Activated T-cell treated with anti-CD3 and anti-CD28 coated beads, Interleukin-2, amount 50 U/mL, for 4 hours (primary cell): Measurements from ENCODE around the gene FAM131B. TPM values are rescaled to one million over a fixed set of nuclear protein-coding genes. Genes with fewer than 3 reads are reported as not detected.

Source experiments
- ATAC-seq, 2 donors: fragments of 200-7000 bp; cut with Tn5 transposase; one replicate each; pipeline ENCODE4 v1.10.0; 2021
- DNase-seq: peaks from one replicate; pipeline ENCODE4 v3.0.0-alpha.2; 2020
- H3K27me3 Mint-ChIP-seq: one replicate; pipeline ENCODE4 v1.8.0; 2021; ENCODE audit warnings: low read depth, mixed read lengths
- H3K36me3 Mint-ChIP-seq: one replicate; pipeline ENCODE4 v1.8.0; 2022; ENCODE audit warnings: mixed read lengths; ENCODE audit not compliant: insufficient read depth
- H3K4me1 Mint-ChIP-seq: one replicate; pipeline ENCODE4 v1.8.0; 2021; ENCODE audit warnings: low read depth, mixed read lengths
- H3K4me3 Mint-ChIP-seq: one replicate; pipeline ENCODE4 v1.8.0; 2021; ENCODE audit warnings: mild to moderate bottlenecking, moderate library complexity, mixed read lengths
- H3K9me3 Mint-ChIP-seq: one replicate; pipeline ENCODE4 v1.8.0; 2021; ENCODE audit warnings: mixed read lengths
- total RNA-seq, 3 donors: library from RNA; stranded (reverse); gene quantifications; one replicate each; pipeline ENCODE4 v1.2.1, GENCODE V29; 2021

The FAM131B gene
- total RNA-seq, 3 donors from 2014 or later: 0.28 to 0.50 (median 0.43) TPM

GRCh38 chr7:143363016-143363937 is 764 bp upstream of the FAM131B start:
- peaks cover 3% of the 10 kb centered on the region for H3K4me1 Mint-ChIP-seq
- peaks cover 31% of the 10 kb centered on the region for H3K27me3 Mint-ChIP-seq
- no peaks in the 10 kb centered on the region for H3K36me3 Mint-ChIP-seq
- no peaks in the 10 kb centered on the region for H3K9me3 Mint-ChIP-seq
- peak overlapping the region; percentile 74 for H3K4me3 Mint-ChIP-seq
- DNase-seq (no peak), ATAC-seq (no peak)

- peak; percentile 6 to 30 for ATAC-seq
- Mint-ChIP-seq H3K27me3 (peaks cover 31% of the 10 kb centered on the region), H3K4me1 (peaks cover 3% of the 10 kb centered on the region), H3K9me3 (no peaks in the 10 kb centered on the region), H3K36me3 (no peaks in the 10 kb centered on the region), H3K4me3 (peak overlapping the region; percentile 83)
- no peak for DNase-seq
These were observed 872 bp downstream of the FAM131B start for GRCh38 chr7:143361552-143362130.

GRCh38 chr7:143360788-143361551 is 1.5 kb downstream of the FAM131B start:
- ATAC-seq (no peak), DNase-seq (no peak)
- Mint-ChIP-seq H3K36me3 (no peaks in the 10 kb centered on the region), H3K9me3 (no peaks in the 10 kb centered on the region), H3K27me3 (peaks cover 30% of the 10 kb centered on the region), H3K4me3 (peak overlapping the region; percentile 70), H3K4me1 (peaks cover 3% of the 10 kb centered on the region)

DNA sequence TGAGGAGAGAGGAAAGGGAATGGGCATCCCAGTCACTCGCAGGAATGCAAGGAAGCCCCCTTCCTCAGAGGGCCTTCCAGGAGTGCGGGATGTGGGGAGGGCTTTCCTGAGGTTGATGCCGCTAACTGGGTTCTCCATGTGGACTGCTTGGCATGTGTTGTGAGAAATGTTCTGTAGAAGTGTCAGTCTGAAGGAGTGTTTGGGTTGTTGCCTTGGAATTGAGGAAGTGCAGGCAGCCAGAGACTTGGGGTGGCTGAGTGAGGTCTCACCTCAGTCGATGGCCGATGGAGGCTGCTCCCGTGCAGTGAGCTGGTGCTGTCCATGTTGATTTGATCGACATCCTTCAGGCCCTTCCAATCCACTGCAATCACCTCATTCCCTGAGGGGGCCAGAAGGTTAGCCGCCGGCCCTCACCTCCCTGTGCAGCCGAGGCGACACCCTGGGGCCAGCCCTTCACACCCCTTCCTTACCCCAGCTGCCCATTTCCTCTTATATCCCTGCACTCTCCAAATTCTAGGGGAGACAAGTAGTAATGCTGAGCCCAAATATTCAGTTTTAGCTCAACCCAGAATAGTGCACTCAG is 2.7 kb downstream of the FAM131B start:
- H3K4me3 Mint-ChIP-seq: no peak overlapping the region
- H3K9me3 Mint-ChIP-seq: no peaks in the 10 kb centered on the region

DNA sequence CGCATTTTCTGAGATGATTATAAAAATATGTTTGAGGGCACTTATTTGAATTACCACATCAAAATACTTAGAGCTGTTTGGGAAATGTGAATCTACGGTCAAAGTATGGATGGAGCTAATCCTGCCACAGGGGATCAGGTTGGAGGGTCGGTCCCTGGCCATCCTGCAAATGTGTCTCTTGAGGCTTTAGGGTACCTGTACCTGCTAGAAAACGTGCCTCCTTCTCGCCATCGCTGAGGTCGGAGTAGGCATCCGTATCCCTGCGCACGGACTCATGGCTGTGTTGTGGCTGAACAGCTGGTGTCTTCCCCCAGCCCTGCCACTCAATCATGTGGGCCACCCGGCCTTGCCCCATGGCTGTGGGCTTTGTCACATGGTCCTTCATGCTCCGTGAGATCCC is 3.9 kb downstream of the FAM131B start:
- Mint-ChIP-seq H3K4me1 (peaks cover 3% of the 10 kb centered on the region), H3K4me3 (no peak overlapping the region), H3K27me3 (peaks cover 14% of the 10 kb centered on the region), H3K9me3 (no peaks in the 10 kb centered on the region), H3K36me3 (no peaks in the 10 kb centered on the region)
- DNase-seq: no peak
- no peak for ATAC-seq

More for the DNA sequence above, 2.7 kb downstream of the FAM131B start:
- DNase-seq: no peak
- H3K4me1 Mint-ChIP-seq: peaks cover 3% of the 10 kb centered on the region
- ATAC-seq: no peak
- H3K27me3 Mint-ChIP-seq: peaks cover 25% of the 10 kb centered on the region
- no peaks in the 10 kb centered on the region for H3K36me3 Mint-ChIP-seq

DNA sequence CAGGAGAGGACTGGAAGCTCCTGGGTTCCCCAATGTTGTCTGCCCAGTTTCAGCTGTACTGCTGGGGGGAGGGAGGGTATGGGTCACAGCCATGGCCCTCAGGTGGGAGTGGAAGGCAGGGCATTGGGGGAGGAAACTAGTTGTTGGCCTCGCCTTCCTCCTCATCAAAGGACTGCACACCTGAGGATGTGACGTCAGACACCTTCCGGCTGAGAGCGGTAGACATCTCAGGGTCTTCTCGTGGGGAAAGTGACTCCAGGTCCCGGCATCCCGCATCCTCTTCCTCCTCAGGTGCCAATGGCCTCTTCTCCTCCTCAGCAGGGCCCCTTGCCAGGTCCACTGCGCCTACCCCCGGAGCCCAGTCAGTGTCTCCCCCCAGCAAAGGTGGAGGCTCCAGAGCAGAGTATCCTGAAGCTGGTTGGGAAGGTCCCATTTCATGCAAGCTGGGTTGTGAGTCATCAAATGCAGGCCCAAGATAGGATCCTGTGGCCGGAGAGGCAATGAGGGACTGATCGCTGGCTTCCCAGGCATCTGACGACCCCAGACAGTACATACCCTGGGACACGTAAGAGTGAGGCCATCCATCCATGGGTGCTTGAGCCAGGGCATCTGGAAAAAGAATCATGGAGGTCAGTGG is 6.0 kb downstream of the FAM131B start:
- DNase-seq (no peak), ATAC-seq (no peak)
- H3K4me1 Mint-ChIP-seq: no peaks in the 10 kb centered on the region
- H3K4me3 Mint-ChIP-seq: no peak overlapping the region
- no peaks in the 10 kb centered on the region for H3K36me3 Mint-ChIP-seq
- H3K27me3 Mint-ChIP-seq: peaks cover 7% of the 10 kb centered on the region
- H3K9me3 Mint-ChIP-seq: no peaks in the 10 kb centered on the region

DNA sequence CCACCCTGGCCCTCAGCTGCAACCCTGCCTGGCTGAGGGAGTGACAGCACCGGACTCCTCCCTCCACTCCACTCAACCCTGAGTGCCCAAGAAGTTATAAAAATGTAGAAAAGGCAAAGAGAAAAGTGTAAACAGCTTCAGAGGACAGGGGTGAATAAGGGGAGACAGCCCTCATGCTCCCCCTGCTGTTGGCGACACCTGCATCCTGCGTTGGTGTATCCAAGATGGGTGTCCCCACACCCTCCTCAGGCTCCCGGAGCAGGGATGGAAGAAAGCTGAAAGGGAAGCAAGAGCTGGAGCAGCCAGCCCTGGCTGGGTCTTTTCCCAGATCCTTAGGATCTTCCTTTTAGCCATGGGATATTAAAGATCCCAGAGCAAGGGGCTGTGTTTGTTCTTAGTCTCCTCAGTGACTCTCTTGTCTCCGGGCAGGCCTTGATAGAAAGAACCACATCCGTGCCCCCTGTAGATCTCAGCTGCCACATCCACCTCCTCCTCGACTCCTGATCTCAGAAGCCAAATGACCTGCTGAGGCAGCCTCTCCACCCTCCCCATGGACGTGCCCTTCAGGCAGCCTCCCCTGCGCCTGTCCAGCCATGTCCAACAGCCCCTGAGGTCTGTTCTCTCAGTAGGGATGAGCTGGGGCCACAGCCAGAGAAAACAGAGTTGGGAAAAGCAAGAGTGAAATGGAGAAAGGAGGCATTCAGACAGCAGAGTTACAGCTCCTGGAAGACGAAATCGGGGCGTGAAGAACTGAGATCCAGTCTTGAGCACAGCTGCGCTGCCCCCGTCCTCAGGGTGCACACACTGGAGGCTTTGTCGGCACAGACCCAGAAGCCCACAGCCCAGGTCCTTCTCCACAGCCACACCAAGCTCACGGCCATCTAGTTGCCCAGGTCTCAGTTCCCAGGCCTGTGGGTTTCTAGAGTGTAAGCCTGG is 6.8 kb downstream of the FAM131B start:
- no peaks in the 10 kb centered on the region for H3K4me1 Mint-ChIP-seq
- no peak overlapping the region for H3K4me3 Mint-ChIP-seq
- DNase-seq (no peak), ATAC-seq (no peak)
- H3K36me3 Mint-ChIP-seq: no peaks in the 10 kb centered on the region
- no peaks in the 10 kb centered on the region for H3K9me3 Mint-ChIP-seq
- peaks cover 3% of the 10 kb centered on the region for H3K27me3 Mint-ChIP-seq

DNA sequence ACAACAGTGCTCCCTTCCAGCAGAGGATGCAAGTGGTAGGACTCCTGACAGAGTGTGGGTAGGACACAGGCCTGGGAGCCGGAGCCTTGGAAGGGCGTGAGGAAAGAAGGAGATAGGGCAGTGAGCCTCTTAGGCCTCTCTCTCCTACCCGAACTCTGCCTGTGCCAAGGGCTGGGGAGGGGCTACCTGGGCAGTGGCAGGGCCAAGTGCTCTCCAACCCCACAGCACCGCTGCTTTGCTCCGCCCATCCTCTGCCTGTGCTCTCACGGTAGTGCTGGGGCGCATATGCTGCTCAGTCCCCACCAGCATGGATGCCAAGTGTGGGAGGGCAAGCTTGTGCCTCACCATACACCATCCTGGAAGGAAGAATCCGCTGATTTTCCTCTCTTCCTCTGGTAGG is 7.5 kb downstream of the FAM131B start:
- H3K9me3 Mint-ChIP-seq: no peaks in the 10 kb centered on the region
- peaks cover under 1% of the 10 kb centered on the region for H3K27me3 Mint-ChIP-seq
- no peak for DNase-seq
- H3K4me1 Mint-ChIP-seq: no peaks in the 10 kb centered on the region
- H3K36me3 Mint-ChIP-seq: no peaks in the 10 kb centered on the region
- ATAC-seq: no peak
- no peak overlapping the region for H3K4me3 Mint-ChIP-seq

DNA sequence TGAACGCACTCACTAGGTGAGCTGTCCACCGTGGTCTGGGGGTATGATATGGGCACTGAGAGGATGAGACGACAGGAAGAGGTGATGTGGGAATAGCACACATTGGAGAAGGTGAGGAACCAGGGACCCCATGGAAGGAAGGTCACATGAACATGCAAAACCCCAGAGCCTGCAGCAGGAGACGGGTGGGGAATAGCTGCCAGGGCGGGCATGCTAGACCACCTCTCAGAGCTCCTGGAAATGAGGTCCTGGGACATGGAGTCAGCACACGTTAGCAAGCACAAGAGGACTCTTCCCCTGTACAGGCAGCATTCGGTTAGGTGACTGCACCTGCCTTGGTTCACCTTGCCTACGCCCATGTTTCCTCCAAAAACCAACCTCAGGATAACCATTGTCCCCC is 8.1 kb downstream of the FAM131B start:
- DNase-seq (no peak), ATAC-seq (no peak)
- H3K27me3 Mint-ChIP-seq: peaks cover 2% of the 10 kb centered on the region
- no peaks in the 10 kb centered on the region for H3K36me3 Mint-ChIP-seq
- H3K4me1 Mint-ChIP-seq: no peaks in the 10 kb centered on the region
- H3K9me3 Mint-ChIP-seq: no peaks in the 10 kb centered on the region
- no peak overlapping the region for H3K4me3 Mint-ChIP-seq

DNA sequence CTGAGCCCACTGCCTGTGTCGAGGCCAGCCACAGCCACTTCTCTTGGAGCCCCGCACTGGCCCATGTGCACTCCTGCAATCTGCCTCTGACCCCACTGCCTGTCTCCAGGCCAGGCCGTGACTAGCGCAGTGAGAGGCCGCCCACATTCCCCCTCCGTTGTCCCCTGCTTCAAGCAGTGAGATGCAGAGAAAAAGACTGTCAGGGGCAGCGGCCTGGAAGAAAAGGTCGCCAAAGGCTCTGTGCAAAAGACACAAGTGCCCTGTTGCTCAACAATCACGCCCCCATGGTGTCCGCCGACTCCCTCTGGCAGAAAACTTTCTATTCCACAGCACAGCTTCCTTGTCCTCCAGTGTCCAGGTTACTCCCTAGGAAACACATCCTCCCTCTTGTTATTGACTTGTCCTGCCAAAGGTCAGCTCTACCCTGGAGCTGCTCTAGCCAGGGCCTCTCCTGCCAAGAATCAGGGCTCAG is 9.9 kb downstream of the FAM131B start:
- no peak for ATAC-seq
- no peaks in the 10 kb centered on the region for H3K9me3 Mint-ChIP-seq
- DNase-seq: no peak
- no peak overlapping the region for H3K4me3 Mint-ChIP-seq
- no peaks in the 10 kb centered on the region for H3K4me1 Mint-ChIP-seq
- peaks cover 2% of the 10 kb centered on the region for H3K27me3 Mint-ChIP-seq
- H3K36me3 Mint-ChIP-seq: no peaks in the 10 kb centered on the region

DNA sequence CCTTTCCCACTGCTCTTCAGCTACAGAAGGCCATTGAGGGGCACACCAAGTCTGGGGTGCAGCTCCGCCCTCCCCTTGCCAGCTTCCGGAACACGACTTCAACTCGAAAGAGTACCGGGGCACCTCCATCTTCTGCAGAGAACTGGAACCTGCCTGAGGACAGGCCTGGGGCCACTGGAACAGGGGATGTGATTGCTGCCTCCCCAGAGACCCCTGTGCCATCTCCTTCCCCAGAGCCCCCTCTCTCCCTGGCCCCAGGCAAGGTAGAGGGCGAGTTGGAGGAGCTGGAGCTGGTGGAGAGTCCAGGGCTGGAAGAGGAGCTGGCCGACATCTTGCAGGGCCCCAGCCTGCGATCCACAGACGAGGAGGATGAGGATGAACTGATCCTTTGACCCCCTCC is 10.9 kb downstream of the FAM131B start:
- ATAC-seq: no peak
- Mint-ChIP-seq H3K4me1 (no peaks in the 10 kb centered on the region), H3K4me3 (no peak overlapping the region), H3K27me3 (peaks cover 7% of the 10 kb centered on the region), H3K36me3 (no peaks in the 10 kb centered on the region), H3K9me3 (no peaks in the 10 kb centered on the region)
- no peak for DNase-seq

DNA sequence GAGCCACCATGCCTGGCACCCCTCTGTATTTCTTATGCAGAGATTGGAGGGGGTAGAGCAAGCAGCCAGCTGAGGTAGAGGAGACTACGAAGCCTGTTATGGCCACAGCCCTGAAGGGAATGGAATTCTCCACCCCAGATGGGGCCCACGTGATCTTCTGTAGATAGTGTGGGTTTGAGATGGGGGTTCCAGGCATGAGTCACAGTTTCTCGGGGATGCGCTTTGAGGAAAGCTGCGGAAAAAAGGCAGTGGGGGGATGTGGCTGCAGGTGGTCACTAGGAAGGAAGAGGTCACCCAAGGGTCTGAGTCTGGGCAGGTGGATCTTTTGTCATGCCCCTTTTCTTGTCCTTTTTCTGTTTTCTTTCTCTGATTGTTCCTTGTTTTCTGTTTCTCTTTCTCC is 11.5 kb downstream of the FAM131B start:
- DNase-seq: no peak
- Mint-ChIP-seq H3K4me3 (no peak overlapping the region), H3K4me1 (no peaks in the 10 kb centered on the region), H3K9me3 (no peaks in the 10 kb centered on the region), H3K36me3 (no peaks in the 10 kb centered on the region), H3K27me3 (peaks cover 11% of the 10 kb centered on the region)
- ATAC-seq: no peak

DNA sequence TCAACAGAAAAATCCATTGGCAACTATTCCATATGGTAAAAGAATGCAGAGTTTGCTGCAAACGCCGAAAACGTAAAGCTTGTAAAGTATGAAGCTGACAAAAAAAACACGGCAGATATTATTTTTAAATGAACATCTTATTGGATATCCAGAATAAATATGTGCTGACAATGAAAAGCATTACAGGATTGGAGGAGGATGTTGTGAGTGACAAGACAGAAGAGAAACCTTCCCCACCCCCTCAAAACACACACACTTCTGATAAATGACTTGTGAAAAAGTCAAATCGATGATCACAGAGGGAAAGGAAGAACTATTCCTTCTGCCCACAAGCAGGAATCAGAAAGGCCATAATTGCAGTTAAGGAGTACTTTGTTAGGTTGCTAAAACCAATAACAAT is 14.6 kb downstream of the FAM131B start:
- Mint-ChIP-seq H3K36me3 (no peaks in the 10 kb centered on the region), H3K9me3 (no peaks in the 10 kb centered on the region), H3K4me1 (peaks cover 9% of the 10 kb centered on the region), H3K27me3 (peaks cover 11% of the 10 kb centered on the region), H3K4me3 (no peak overlapping the region)
- no peak for ATAC-seq
- DNase-seq: no peak
